IPS-11a (cell line): Measurements from ENCODE around the gene CDK8.

ENCODE experiments used
- H3K4me3 ChIP-seq: one replicate; pipeline ENCODE4 v1.5.1; 2013; ENCODE audit warnings: low read depth, low read length, control low read depth

CDK8 gene

GRCh38 chr13:26253787-26254582 is at the start of gene CDK8:
CDK8 (plus strand) TSS chr13:26254129; CDS start chr13:26254642, 513 bp downstream.
- H3K4me3 ChIP-seq = peak within 1 kb of the TSS; percentile 88

GRCh38 chr13:26208287-26208686 is 45.6 kb upstream of the CDK8 start:
- no peak overlapping the region for H3K4me3 ChIP-seq

- no peak overlapping the region for H3K4me3 ChIP-seq
Measured at GRCh38 chr13:26213345-26213744, 40.6 kb upstream of the CDK8 start.

GRCh38 chr13:26213982-26214381 is 39.9 kb upstream of the CDK8 start:
- no peak overlapping the region for H3K4me3 ChIP-seq

GRCh38 chr13:26216042-26216441 is 37.9 kb upstream of the CDK8 start:
- no peak overlapping the region for H3K4me3 ChIP-seq

- no peak overlapping the region for H3K4me3 ChIP-seq
Measured at GRCh38 chr13:26219726-26220125, 34.2 kb upstream of the CDK8 start.

GRCh38 chr13:26220575-26220974 is 33.4 kb upstream of the CDK8 start:
- H3K4me3 ChIP-seq = peak overlapping the region; percentile 91

- H3K4me3 ChIP-seq = peak overlapping the region; percentile 91
Measured at GRCh38 chr13:26221399-26221720, 32.6 kb upstream of the CDK8 start.

- H3K4me3 ChIP-seq = peak within 1 kb of the TSS; percentile 91
Measured at GRCh38 chr13:26221721-26222519, 32.0 kb upstream of the CDK8 start, which contains the start of gene RNF6. RNF6 (minus strand) TSS chr13:26222314; CDS start chr13:26219649, 2,665 bp downstream.

GRCh38 chr13:26222520-26223046 is 31.3 kb upstream of the CDK8 start:
- peak overlapping the region; percentile 91 for H3K4me3 ChIP-seq

GRCh38 chr13:26225896-26226617 is 27.9 kb upstream of the CDK8 start:
- no peak overlapping the region for H3K4me3 ChIP-seq

- H3K4me3 ChIP-seq = no peak overlapping the region
Measured at GRCh38 chr13:26227166-26227971, 26.6 kb upstream of the CDK8 start.

- no peak overlapping the region for H3K4me3 ChIP-seq
Measured at GRCh38 chr13:26228096-26228495, 25.8 kb upstream of the CDK8 start.

GRCh38 chr13:26229080-26229615 is 24.8 kb upstream of the CDK8 start:
- no peak overlapping the region for H3K4me3 ChIP-seq

- H3K4me3 ChIP-seq = no peak overlapping the region
Measured at GRCh38 chr13:26230703-26231102, 23.2 kb upstream of the CDK8 start.

- H3K4me3 ChIP-seq = no peak overlapping the region
Measured at GRCh38 chr13:26236296-26236695, 17.6 kb upstream of the CDK8 start.

- H3K4me3 ChIP-seq = no peak overlapping the region
Measured at GRCh38 chr13:26246154-26246553, 7.8 kb upstream of the CDK8 start.

- H3K4me3 ChIP-seq = no peak overlapping the region
Measured at GRCh38 chr13:26247011-26247410, 6.9 kb upstream of the CDK8 start.

GRCh38 chr13:26247608-26248007 is 6.3 kb upstream of the CDK8 start:
- H3K4me3 ChIP-seq = no peak overlapping the region

GRCh38 chr13:26249551-26249950 is 4.4 kb upstream of the CDK8 start:
- no peak overlapping the region for H3K4me3 ChIP-seq
